ENCODE results near the gene VSIR. TPM values are rescaled to one million over a fixed set of nuclear protein-coding genes. Genes with fewer than 3 reads are reported as not detected.

The VSIR gene
- total RNA-seq, 2 donors from 2014 or later = 60.7 to 119 TPM

GRCh38 chr10:71804077-71804476, 30.8 kb upstream of the VSIR start:
- H3K36me3 ChIP-seq = no peaks in the 10 kb centered on the region
- ATAC-seq (ENCODE audit: insufficient number of reproducible peaks, low FRiP score, low read depth) = no peak
- H3K9me3 ChIP-seq = no peaks in the 10 kb centered on the region
- DNase-seq (ENCODE audit: low spot score) = no peak
- H3K4me1 ChIP-seq (ENCODE audit: control insufficient read depth in 1 of 2, low read depth in 2 of 2) = no peaks in the 10 kb centered on the region
- H3K27me3 ChIP-seq (replicated peaks; ENCODE audit: insufficient read depth) = no peaks in the 10 kb centered on the region
- H3K27ac ChIP-seq = no peak overlapping the region
- no peak for TF ChIP-seq CTCF (IDR thresholded peaks at IDR 0.05)
- H3K4me3 ChIP-seq = no peak overlapping the region

GRCh38 chr10:71802715-71803488, 29.6 kb upstream of the VSIR start:
- H3K9me3 ChIP-seq = no peaks in the 10 kb centered on the region
- H3K4me1 ChIP-seq (ENCODE audit: control insufficient read depth in 1 of 2, low read depth in 2 of 2) = no peaks in the 10 kb centered on the region
- no peak overlapping the region for H3K4me3 ChIP-seq
- no peak for ATAC-seq (ENCODE audit: insufficient number of reproducible peaks, low FRiP score, low read depth)
- DNase-seq (ENCODE audit: low spot score) = no peak
- no peaks in the 10 kb centered on the region for H3K36me3 ChIP-seq
- H3K27me3 ChIP-seq (replicated peaks; ENCODE audit: insufficient read depth) = no peaks in the 10 kb centered on the region
- no peak overlapping the region for H3K27ac ChIP-seq
- no peak for TF ChIP-seq CTCF (IDR thresholded peaks at IDR 0.05)

DNA sequence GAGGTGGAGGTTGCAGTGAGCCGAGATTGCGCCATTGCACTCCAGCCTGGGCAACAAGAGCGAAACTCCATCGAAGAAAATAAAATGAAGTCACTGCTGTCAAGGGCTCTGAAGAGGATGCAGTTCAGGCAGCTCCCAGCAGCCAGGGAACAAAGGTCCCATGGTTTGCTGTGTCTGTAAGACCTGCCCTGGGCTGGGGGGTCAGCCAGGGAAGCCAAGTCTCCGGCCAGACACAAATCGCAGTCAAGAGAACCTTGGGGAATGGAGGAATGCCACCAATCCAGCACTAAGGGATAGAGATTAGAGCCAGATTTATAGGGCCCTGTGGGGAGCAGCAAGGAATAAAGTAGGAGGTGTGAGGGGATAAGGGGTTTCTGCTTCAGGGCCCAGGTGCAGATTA, 28.9 kb upstream of the VSIR start:
- H3K4me1 ChIP-seq (ENCODE audit: control insufficient read depth in 1 of 2, low read depth in 2 of 2) = no peaks in the 10 kb centered on the region
- H3K36me3 ChIP-seq = no peaks in the 10 kb centered on the region
- no peak for TF ChIP-seq CTCF (IDR thresholded peaks at IDR 0.05)
- DNase-seq (ENCODE audit: low spot score) = no peak
- no peak overlapping the region for H3K4me3 ChIP-seq
- no peaks in the 10 kb centered on the region for H3K27me3 ChIP-seq (replicated peaks; ENCODE audit: insufficient read depth)
- ATAC-seq (ENCODE audit: insufficient number of reproducible peaks, low FRiP score, low read depth) = no peak
- no peak overlapping the region for H3K27ac ChIP-seq
- no peaks in the 10 kb centered on the region for H3K9me3 ChIP-seq

- Histone ChIP-seq H3K27me3 (replicated peaks; ENCODE audit: insufficient read depth) (no peaks in the 10 kb centered on the region), H3K27ac (no peak overlapping the region), H3K9me3 (no peaks in the 10 kb centered on the region), H3K36me3 (no peaks in the 10 kb centered on the region), H3K4me3 (no peak overlapping the region), H3K4me1 (ENCODE audit: control insufficient read depth in 1 of 2, low read depth in 2 of 2) (no peaks in the 10 kb centered on the region)
- DNase-seq (ENCODE audit: low spot score) (no peak), ATAC-seq (ENCODE audit: insufficient number of reproducible peaks, low FRiP score, low read depth) (no peak)
- no peak for TF ChIP-seq CTCF (IDR thresholded peaks at IDR 0.05)
These were observed 28.0 kb upstream of the VSIR start for GRCh38 chr10:71801361-71801760.

DNA sequence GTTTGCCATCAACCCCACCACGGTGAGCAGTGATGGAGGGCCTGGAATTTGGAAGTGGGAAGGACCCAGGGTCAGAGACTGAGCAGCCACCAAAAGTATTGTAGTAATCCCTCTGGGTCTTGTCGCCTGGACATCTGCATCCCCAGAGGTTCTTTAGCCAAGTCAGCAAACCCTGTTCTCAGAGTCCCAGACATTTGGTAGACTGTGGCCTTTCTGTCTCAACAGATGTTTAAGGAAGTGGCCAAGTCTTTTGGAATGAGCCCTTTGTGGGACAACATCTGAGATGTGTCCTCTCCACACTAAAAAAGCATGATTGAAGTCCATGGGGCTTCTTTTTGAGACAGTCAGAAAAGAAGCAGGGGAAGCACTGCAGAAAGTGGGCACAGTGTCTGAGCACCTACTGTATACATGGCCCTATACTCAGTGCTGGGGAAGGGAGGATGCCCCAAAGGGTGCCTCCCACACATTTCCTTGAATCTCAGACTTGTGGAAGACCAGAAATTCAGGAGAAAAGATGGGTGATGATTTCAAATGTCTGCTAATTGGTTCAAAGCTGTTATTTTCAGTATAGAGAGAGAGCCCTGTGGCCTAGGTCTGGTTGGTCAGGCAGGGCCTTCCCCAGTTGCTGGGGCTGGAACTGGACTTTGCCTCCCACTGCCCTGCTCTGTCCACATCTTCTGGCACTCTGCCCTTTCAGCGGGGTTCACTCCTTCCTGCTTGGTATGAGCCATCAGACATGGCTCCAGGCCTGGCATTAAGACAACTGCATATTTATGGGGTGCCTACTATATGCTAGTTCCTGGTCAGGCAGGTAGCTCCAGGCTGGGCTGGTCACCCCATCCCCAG, 26.5 kb upstream of the VSIR start:
- Histone ChIP-seq H3K36me3 (no peaks in the 10 kb centered on the region), H3K27ac (no peak overlapping the region), H3K4me1 (ENCODE audit: control insufficient read depth in 1 of 2, low read depth in 2 of 2) (no peaks in the 10 kb centered on the region), H3K4me3 (no peak overlapping the region), H3K27me3 (replicated peaks; ENCODE audit: insufficient read depth) (no peaks in the 10 kb centered on the region), H3K9me3 (no peaks in the 10 kb centered on the region)
- DNase-seq (ENCODE audit: low spot score) (no peak), ATAC-seq (ENCODE audit: insufficient number of reproducible peaks, low FRiP score, low read depth) (no peak)
- TF ChIP-seq CTCF (IDR thresholded peaks at IDR 0.05) = no peak
